GM10266 (cell line): ENCODE results near the gene RBM7.

Source experiments
- DNase-seq: peaks from one replicate; pipeline ENCODE4 v3.0.0; 2012; ENCODE audit errors: extremely low spot score
- CTCF ChIP-seq: IDR thresholded peaks from 2 replicates; pipeline ENCODE4 v1.5.1; 2012; ENCODE audit warnings: mild to moderate bottlenecking, low read depth; ENCODE audit not compliant: control insufficient read depth, insufficient read depth; ENCODE audit errors: missing control alignments

RBM7 gene

GRCh38 chr11:114366331-114367243, 33.9 kb upstream of the RBM7 start:
- no peak for DNase-seq
- no peak for TF ChIP-seq CTCF

GRCh38 chr11:114367244-114367957, 33.1 kb upstream of the RBM7 start:
- TF ChIP-seq CTCF: no peak
- no peak for DNase-seq

GRCh38 chr11:114368918-114369680, 31.4 kb upstream of the RBM7 start:
- no peak for TF ChIP-seq CTCF
- no peak for DNase-seq

- DNase-seq: no peak
- no peak for TF ChIP-seq CTCF
Measured at GRCh38 chr11:114375052-114375451, 25.4 kb upstream of the RBM7 start.

GRCh38 chr11:114377612-114378267, 22.7 kb upstream of the RBM7 start:
- no peak for TF ChIP-seq CTCF
- no peak for DNase-seq

- no peak for TF ChIP-seq CTCF
- DNase-seq: no peak
Measured at GRCh38 chr11:114379394-114380069, 20.9 kb upstream of the RBM7 start.
